ENCODE measurements around the gene ATP6V1G2.
A peak's percentile ranks its signal among the peaks of the same experiment; 100 is the strongest.
"Not testable (repeated sequence)": the region's sequence is repeated elsewhere in the genome, so short reads cannot be mapped to it uniquely, and the experiment has no call there.

The ATP6V1G2 gene

GRCh38 chr6:31575335-31575901 is 29.0 kb upstream of the ATP6V1G2 start, which contains the start of gene TNF:
TSS of gene TNF (plus strand) at chr6:31575565. CDS start at chr6:31575742, 177 bp downstream.
- DNase-seq: no peak

- DNase-seq: no peak
Measured at GRCh38 chr6:31574106-31575061, 28.0 kb upstream of the ATP6V1G2 start.

DNA sequence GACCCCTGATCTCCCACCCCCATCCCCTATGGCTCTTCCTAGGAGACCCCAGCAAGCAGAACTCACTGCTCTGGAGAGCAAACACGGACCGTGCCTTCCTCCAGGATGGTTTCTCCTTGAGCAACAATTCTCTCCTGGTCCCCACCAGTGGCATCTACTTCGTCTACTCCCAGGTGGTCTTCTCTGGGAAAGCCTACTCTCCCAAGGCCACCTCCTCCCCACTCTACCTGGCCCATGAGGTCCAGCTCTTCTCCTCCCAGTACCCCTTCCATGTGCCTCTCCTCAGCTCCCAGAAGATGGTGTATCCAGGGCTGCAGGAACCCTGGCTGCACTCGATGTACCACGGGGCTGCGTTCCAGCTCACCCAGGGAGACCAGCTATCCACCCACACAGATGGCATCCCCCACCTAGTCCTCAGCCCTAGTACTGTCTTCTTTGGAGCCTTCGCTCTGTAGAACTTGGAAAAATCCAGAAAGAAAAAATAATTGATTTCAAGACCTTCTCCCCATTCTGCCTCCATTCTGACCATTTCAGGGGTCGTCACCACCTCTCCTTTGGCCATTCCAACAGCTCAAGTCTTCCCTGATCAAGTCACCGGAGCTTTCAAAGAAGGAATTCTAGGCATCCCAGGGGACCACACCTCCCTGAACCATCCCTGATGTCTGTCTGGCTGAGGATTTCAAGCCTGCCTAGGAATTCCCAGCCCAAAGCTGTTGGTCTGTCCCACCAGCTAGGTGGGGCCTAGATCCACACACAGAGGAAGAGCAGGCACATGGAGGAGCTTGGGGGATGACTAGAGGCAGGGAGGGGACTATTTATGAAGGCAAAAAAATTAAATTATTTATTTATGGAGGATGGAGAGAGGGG is 27.1 kb upstream of the ATP6V1G2 start:
- DNase-seq: no peak

DNA sequence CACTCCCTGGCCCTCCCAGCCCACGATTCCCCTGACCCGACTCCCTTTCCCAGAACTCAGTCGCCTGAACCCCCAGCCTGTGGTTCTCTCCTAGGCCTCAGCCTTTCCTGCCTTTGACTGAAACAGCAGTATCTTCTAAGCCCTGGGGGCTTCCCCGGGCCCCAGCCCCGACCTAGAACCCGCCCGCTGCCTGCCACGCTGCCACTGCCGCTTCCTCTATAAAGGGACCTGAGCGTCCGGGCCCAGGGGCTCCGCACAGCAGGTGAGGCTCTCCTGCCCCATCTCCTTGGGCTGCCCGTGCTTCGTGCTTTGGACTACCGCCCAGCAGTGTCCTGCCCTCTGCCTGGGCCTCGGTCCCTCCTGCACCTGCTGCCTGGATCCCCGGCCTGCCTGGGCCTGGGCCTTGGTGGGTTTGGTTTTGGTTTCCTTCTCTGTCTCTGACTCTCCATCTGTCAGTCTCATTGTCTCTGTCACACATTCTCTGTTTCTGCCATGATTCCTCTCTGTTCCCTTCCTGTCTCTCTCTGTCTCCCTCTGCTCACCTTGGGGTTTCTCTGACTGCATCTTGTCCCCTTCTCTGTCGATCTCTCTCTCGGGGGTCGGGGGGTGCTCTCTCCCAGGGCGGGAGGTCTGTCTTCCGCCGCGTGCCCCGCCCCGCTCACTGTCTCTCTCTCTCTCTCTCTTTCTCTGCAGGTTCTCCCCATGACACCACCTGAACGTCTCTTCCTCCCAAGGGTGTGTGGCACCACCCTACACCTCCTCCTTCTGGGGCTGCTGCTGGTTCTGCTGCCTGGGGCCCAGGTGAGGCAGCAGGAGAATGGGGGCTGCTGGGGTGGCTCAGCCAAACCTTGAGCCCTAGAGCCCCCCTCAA is 25.9 kb upstream of the ATP6V1G2 start, which contains the start of gene LTA:
Gene LTA (plus strand): TSS at position 249 of the 871 bp plus-strand sequence. CDS start 454 bp downstream, at position 703.
- DNase-seq: no peak

GRCh38 chr6:31569861-31570536 is 23.6 kb upstream of the ATP6V1G2 start:
- DNase-seq: no peak

- DNase-seq: no peak
Measured at GRCh38 chr6:31568537-31568961, 22.1 kb upstream of the ATP6V1G2 start.

- no peak for DNase-seq
Measured at GRCh38 chr6:31567531-31568370, 21.3 kb upstream of the ATP6V1G2 start.

- DNase-seq: no peak
Measured at GRCh38 chr6:31560697-31561058, 14.3 kb upstream of the ATP6V1G2 start.

- peak; percentile 72 for DNase-seq
Measured at GRCh38 chr6:31559958-31560696, 13.7 kb upstream of the ATP6V1G2 start.

DNA sequence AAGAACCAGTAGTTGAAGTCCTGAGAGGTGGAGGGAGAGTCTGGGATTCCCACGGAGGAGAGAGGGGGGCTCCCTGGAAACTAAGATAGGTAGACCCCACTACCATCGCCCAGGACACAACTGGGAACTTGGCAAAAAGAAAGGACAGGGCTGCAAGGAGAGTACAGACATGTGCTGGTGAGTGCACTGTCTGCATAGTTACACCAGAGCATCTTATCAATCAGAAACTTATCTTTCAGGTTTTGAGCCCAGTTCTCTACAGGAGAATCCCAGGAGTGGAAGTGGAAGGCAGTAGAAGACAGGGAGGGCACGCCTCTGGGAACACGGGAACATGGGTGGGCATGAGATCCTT is 13.2 kb upstream of the ATP6V1G2 start:
- no peak for DNase-seq

- DNase-seq: no peak
Measured at GRCh38 chr6:31558631-31559500, 12.5 kb upstream of the ATP6V1G2 start.

DNA sequence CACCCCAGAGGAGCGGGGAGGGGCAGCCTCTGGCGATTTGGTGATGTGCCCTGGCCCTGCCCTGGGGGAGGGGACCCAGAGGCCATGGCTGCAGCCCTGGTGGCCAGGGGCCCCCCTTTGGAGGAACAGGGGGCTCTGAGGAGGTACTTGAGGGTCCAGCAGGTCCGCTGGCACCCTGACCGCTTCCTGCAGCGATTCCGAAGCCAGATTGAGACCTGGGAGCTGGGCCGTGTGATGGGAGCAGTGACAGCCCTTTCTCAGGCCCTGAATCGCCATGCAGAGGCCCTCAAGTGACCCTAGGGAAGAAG is 11.9 kb upstream of the ATP6V1G2 start:
- DNase-seq: no peak

- no peak for DNase-seq
Measured at GRCh38 chr6:31557443-31558317, 11.3 kb upstream of the ATP6V1G2 start.

GRCh38 chr6:31556307-31556706 is 9.9 kb upstream of the ATP6V1G2 start:
- no peak for DNase-seq

- not testable (repeated sequence) for DNase-seq
Measured at GRCh38 chr6:31551371-31551770, 5.0 kb upstream of the ATP6V1G2 start.

GRCh38 chr6:31548544-31548873 is 2.1 kb upstream of the ATP6V1G2 start:
- DNase-seq: no peak

- DNase-seq: no peak
Measured at GRCh38 chr6:31547727-31548543, 1.5 kb upstream of the ATP6V1G2 start.
